Chondrocyte (in vitro differentiated cells): Measurements from ENCODE around the gene STK40. TPM values are rescaled to one million over a fixed set of nuclear protein-coding genes. Genes with fewer than 3 reads are reported as not detected.

Source experiments
- DNase-seq: peaks from one replicate; pipeline ENCODE4 v3.0.0; 2021; ENCODE audit warnings: mixed read lengths, low spot score
- H3K27ac Mint-ChIP-seq: one replicate; pipeline ENCODE4 v1.8.0; 2021; ENCODE audit warnings: mild to moderate bottlenecking, moderate library complexity, mixed read lengths; ENCODE audit not compliant: unreplicated experiment
- H3K27me3 Mint-ChIP-seq: 2 replicates; pipeline ENCODE4 v1.8.0; 2021; ENCODE audit warnings: low read depth, mixed read lengths
- H3K36me3 Mint-ChIP-seq: 2 replicates; pipeline ENCODE4 v1.8.0; 2021; ENCODE audit warnings: low read depth, mixed read lengths
- H3K4me1 Mint-ChIP-seq: 2 replicates; pipeline ENCODE4 v1.8.0; 2021; ENCODE audit warnings: low read depth, mild to moderate bottlenecking, mixed read lengths
- H3K4me3 Mint-ChIP-seq: one replicate; pipeline ENCODE4 v1.8.0; 2021; ENCODE audit warnings: mild to moderate bottlenecking, moderate library complexity, mixed read lengths; ENCODE audit not compliant: unreplicated experiment
- H3K9me3 Mint-ChIP-seq: 2 replicates; pipeline ENCODE4 v1.8.0; 2021; ENCODE audit warnings: low read depth, mixed read lengths
- total RNA-seq: library from RNA; stranded (reverse); gene quantifications from 3 replicates; pipeline ENCODE4 v1.2.1, GENCODE V29; 2021
- TF ChIP-seq, protein P1 (sequence below): fragments of 200-600 bp; sonication (generic); IDR thresholded peaks from 2 replicates; pipeline ENCODE4 v1.5.0; 2021; ENCODE audit warnings: antibody characterized with exemption, mild to moderate bottlenecking, moderate library complexity

STK40 gene
- total RNA-seq, 1 donor from 2014 or later, result 63.7 TPM

- H3K9me3 Mint-ChIP-seq, result no peaks in the 10 kb centered on the region
- peaks cover 16% of the 10 kb centered on the region for H3K36me3 Mint-ChIP-seq
- no peaks in the 10 kb centered on the region for H3K27me3 Mint-ChIP-seq
- H3K4me1 Mint-ChIP-seq, result peaks cover 20% of the 10 kb centered on the region
- DNase-seq, result no peak
- TF ChIP-seq, protein P1, sequence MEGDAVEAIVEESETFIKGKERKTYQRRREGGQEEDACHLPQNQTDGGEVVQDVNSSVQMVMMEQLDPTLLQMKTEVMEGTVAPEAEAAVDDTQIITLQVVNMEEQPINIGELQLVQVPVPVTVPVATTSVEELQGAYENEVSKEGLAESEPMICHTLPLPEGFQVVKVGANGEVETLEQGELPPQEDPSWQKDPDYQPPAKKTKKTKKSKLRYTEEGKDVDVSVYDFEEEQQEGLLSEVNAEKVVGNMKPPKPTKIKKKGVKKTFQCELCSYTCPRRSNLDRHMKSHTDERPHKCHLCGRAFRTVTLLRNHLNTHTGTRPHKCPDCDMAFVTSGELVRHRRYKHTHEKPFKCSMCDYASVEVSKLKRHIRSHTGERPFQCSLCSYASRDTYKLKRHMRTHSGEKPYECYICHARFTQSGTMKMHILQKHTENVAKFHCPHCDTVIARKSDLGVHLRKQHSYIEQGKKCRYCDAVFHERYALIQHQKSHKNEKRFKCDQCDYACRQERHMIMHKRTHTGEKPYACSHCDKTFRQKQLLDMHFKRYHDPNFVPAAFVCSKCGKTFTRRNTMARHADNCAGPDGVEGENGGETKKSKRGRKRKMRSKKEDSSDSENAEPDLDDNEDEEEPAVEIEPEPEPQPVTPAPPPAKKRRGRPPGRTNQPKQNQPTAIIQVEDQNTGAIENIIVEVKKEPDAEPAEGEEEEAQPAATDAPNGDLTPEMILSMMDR, result peak; percentile 45
- H3K4me3 Mint-ChIP-seq, result peak within 1 kb of the TSS; percentile 97
- peak within 1 kb of the TSS; percentile 80 for H3K27ac Mint-ChIP-seq
Observed at GRCh38 chr1:36306210-36306901, 79.4 kb downstream of the STK40 start, which contains the start of gene SH3D21. Gene SH3D21 (plus strand): TSS chr1:36306368. CDS start chr1:36306421, 53 bp downstream.

- no peak for DNase-seq
- TF ChIP-seq, protein P1, result no peak
- Mint-ChIP-seq H3K27ac (peak overlapping the region; percentile 65), H3K4me1 (peaks cover 20% of the 10 kb centered on the region), H3K36me3 (peaks cover 20% of the 10 kb centered on the region), H3K4me3 (no peak overlapping the region), H3K27me3 (no peaks in the 10 kb centered on the region), H3K9me3 (no peaks in the 10 kb centered on the region)
Observed at GRCh38 chr1:36305915-36306209, 79.9 kb downstream of the STK40 start.

DNA sequence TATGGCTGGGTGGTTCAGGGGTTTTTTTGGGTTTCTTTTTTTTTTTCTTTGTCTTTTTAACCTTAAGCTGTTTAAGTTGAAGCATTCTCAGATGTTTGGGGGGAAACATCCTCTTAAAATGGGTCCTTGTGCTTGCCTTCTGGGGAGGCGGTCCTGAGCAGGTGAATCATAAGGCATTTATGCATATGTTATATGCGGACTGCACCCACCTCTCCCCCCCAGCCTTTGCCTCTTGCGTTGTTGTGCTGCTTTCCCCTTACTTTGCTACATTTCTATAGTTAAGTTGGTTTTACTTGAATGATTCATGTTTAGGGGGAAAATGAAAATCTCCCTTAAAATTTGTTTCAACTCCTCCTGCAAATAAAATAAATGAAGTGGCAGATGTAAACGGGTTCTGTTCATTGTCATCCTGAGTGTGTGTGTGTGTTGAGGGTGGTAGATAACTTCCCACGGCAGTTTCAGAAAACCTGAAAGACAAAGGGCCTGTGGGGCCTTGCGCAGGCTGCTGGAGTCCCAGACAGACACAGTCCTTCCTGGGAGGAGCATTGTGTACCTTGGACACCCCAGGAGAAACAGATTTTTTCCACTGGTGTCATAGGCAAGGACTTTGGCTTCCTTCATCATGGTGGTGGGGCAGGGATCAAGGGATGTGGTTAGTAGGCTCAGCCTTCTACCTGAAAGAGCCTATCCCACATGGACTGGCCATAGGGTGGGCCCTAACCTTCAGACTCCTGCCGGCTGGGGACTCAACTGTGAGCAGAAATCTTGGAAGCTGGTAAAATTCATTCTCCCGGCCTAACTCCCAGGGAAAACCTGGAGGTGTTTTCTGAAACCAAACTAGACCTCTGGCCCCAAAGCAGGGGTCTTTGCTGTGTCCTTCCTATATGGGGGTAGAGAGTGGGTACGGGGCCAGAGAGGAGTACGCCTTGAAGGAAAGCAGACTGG is 80.5 kb downstream of the STK40 start:
- Mint-ChIP-seq H3K4me1 (peaks cover 20% of the 10 kb centered on the region), H3K27ac (peak overlapping the region; percentile 65), H3K36me3 (peaks cover 24% of the 10 kb centered on the region), H3K27me3 (no peaks in the 10 kb centered on the region), H3K9me3 (no peaks in the 10 kb centered on the region), H3K4me3 (no peak overlapping the region)
- DNase-seq, result no peak
- TF ChIP-seq, protein P1, result no peak

DNA sequence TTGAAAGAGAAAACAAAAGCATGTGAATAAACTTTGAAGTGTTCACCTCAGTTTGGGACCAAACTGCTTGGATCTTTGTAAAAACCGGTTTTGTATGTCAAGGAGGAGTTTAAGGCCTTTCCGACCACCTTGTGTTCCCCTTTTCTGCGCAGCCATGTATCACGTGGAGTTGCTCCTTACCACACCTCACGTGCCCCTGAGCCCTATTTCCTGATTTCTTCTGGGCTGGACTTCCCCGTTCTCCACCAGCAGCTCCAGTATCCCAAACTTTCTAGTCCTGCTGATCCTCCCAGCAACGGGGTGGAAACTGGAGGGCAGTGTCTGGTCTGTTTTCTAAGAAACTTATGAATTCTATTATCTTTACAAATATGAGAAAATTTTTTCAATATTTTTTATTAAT is 81.2 kb downstream of the STK40 start:
- Mint-ChIP-seq H3K27ac (no peak overlapping the region), H3K9me3 (no peaks in the 10 kb centered on the region)
- TF ChIP-seq, protein P1, result no peak

DNA sequence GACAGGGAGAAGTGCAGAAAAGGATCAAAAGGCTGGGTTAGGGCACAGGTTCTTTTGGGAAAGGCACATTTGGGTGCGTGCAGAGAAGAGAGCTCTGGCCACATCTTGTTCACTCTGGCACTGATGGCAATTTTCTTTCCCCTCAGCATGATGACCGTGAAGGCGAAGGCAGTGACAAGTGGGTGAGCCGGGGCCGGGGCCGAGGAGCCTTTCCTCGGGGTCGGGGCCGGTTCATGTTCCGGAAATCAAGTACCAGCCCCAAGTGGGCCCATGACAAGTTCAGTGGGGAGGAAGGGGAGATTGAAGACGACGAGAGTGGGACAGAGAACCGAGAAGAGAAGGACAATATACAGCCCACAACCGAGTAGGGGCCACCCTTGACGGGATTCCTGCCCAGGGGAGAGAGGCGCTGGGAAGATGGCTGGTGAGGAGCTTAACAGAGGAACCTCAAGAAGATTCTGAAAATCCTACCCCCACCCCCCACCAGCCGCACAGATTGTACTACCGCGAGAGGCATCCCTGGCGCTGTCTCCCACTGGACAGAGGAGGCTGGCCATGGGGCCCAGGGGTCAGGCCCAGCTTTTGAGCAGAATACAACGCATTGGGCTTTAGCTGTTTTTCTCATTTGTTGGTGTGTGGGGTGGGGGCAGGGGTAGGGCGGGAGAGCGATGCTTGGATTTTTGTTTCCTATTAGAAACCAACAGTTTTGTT is 81.9 kb downstream of the STK40 start:
- Mint-ChIP-seq H3K4me1 (peaks cover 26% of the 10 kb centered on the region), H3K9me3 (no peaks in the 10 kb centered on the region), H3K27ac (peak overlapping the region; percentile 49), H3K36me3 (peaks cover 25% of the 10 kb centered on the region), H3K27me3 (no peaks in the 10 kb centered on the region), H3K4me3 (no peak overlapping the region)
- TF ChIP-seq, protein P1, result no peak
- DNase-seq, result no peak

More for the DNA sequence above, 81.2 kb downstream of the STK40 start:
- no peak for DNase-seq
- Mint-ChIP-seq H3K27me3 (no peaks in the 10 kb centered on the region), H3K36me3 (peaks cover 25% of the 10 kb centered on the region), H3K4me3 (no peak overlapping the region), H3K4me1 (peaks cover 26% of the 10 kb centered on the region)
